Measurements from ENCODE around the gene LNX2.

Gene LNX2

GRCh38 chr13:27528908-27529307, 91.4 kb downstream of the LNX2 start:
- Histone ChIP-seq H3K14ac (ENCODE audit: low read length) (no peak overlapping the region), H3K23ac (ENCODE audit: low read length) (no peak overlapping the region), H3K4ac (ENCODE audit: low read depth, low read length) (no peak overlapping the region), H3K4me2 (ENCODE audit: low read length) (no peak overlapping the region), H4K12ac (ENCODE audit: low read depth, low read length) (no peak overlapping the region), H3K4me1 (ENCODE audit: control insufficient read depth in 1 of 2, insufficient read depth in 2 of 2, low read length in 2 of 2) (peaks cover 0 to 2% of the 10 kb centered on the region in 2 experiments), H3K4me3 (ENCODE audit: low read depth, low read length) (no peak overlapping the region), H2AK5ac (ENCODE audit: low read length) (no peak overlapping the region), H3K27ac (ENCODE audit: low read depth, low read length) (no peak overlapping the region), H2BK12ac (ENCODE audit: low read length) (no peak overlapping the region), H3K9ac (ENCODE audit: low read length) (no peak overlapping the region), H3K79me1 (ENCODE audit: low read length) (no peaks in the 10 kb centered on the region), H3K9me3 (ENCODE audit: insufficient read depth, low read depth, low read length) (peaks cover 10% of the 10 kb centered on the region), H3K18ac (ENCODE audit: low read length) (no peak overlapping the region), H3K36me3 (ENCODE audit: control insufficient read depth in 1 of 2, insufficient read depth in 2 of 2, low read length in 2 of 2) (no peaks in the 10 kb centered on the region), H2BK5ac (ENCODE audit: low read depth, low read length, poor library complexity) (no peak overlapping the region), H4K91ac (ENCODE audit: low read depth, low read length) (no peak overlapping the region), H2AFZ (ENCODE audit: insufficient read depth, low read length, poor library complexity) (no peak overlapping the region), H2BK120ac (ENCODE audit: insufficient read depth, low read length, poor library complexity) (no peak overlapping the region), H3K27me3 (ENCODE audit: insufficient read depth, low read length) (no peaks in the 10 kb centered on the region), H4K8ac (ENCODE audit: low read depth, low read length) (no peak overlapping the region), H3K79me2 (ENCODE audit: control insufficient read depth, insufficient read depth, low read length, poor library complexity) (no peaks in the 10 kb centered on the region)
- whole genome bisulfite sequencing (ENCODE audit: extremely low coverage, insufficient coverage, insufficient read length), result no CpG with 5 or more reads among the region's 6 CpGs
- DNase-seq, result no peak

DNA sequence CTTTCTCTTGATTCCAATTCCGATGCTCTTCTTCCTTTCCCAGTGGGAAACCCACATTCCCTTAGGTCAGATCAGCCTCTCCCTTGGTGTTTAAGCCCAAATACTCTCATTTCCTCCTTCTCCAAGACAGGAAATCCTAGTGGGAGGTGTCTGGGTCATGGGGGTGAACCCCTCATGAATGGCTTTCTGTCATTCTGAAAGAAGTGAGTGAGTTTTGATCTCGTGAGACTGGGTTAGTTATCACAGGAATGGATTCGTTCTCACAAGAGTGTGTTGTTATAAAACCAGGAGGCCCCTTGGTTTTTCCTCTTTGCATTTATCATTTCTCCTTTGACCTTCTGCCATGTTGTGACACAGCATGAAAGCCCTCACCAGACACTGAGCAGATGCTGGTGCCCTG, 93.8 kb downstream of the LNX2 start:
- Histone ChIP-seq H3K9ac (ENCODE audit: low read length) (no peak overlapping the region), H3K18ac (ENCODE audit: low read length) (no peak overlapping the region), H3K23ac (ENCODE audit: low read length) (no peak overlapping the region), H4K91ac (ENCODE audit: low read depth, low read length) (no peak overlapping the region), H4K8ac (ENCODE audit: low read depth, low read length) (no peak overlapping the region), H3K4me2 (ENCODE audit: low read length) (no peak overlapping the region), H4K12ac (ENCODE audit: low read depth, low read length) (no peak overlapping the region), H2BK5ac (ENCODE audit: low read depth, low read length, poor library complexity) (no peak overlapping the region), H3K27ac (ENCODE audit: low read depth, low read length) (no peak overlapping the region), H3K14ac (ENCODE audit: low read length) (no peak overlapping the region), H3K9me3 (ENCODE audit: insufficient read depth, low read depth, low read length) (peaks cover 10% of the 10 kb centered on the region), H3K4ac (ENCODE audit: low read depth, low read length) (no peak overlapping the region), H3K27me3 (ENCODE audit: insufficient read depth, low read length) (no peaks in the 10 kb centered on the region), H2BK120ac (ENCODE audit: insufficient read depth, low read length, poor library complexity) (no peak overlapping the region), H2AK5ac (ENCODE audit: low read length) (no peak overlapping the region), H3K79me1 (ENCODE audit: low read length) (no peaks in the 10 kb centered on the region), H2BK12ac (ENCODE audit: low read length) (no peak overlapping the region), H3K4me3 (ENCODE audit: low read depth, low read length) (no peak overlapping the region), H2AFZ (ENCODE audit: insufficient read depth, low read length, poor library complexity) (no peak overlapping the region), H3K79me2 (ENCODE audit: control insufficient read depth, insufficient read depth, low read length, poor library complexity) (no peaks in the 10 kb centered on the region), H3K36me3 (ENCODE audit: control insufficient read depth in 1 of 2, insufficient read depth in 2 of 2, low read length in 2 of 2) (no peaks in the 10 kb centered on the region), H3K4me1 (ENCODE audit: control insufficient read depth in 1 of 2, insufficient read depth in 2 of 2, low read length in 2 of 2) (no peaks in the 10 kb centered on the region)
- no CpG with 5 or more reads among the region's 3 CpGs for WGBS (ENCODE audit: extremely low coverage, insufficient coverage, insufficient read length)
- no peak for DNase-seq

- Histone ChIP-seq H3K79me1 (ENCODE audit: low read length) (no peaks in the 10 kb centered on the region), H3K18ac (ENCODE audit: low read length) (no peak overlapping the region), H2BK12ac (ENCODE audit: low read length) (no peak overlapping the region), H3K4me3 (ENCODE audit: low read depth, low read length) (no peak overlapping the region), H4K8ac (ENCODE audit: low read depth, low read length) (no peak overlapping the region), H2AK5ac (ENCODE audit: low read length) (no peak overlapping the region), H3K4ac (ENCODE audit: low read depth, low read length) (no peak overlapping the region), H2BK120ac (ENCODE audit: insufficient read depth, low read length, poor library complexity) (no peak overlapping the region), H3K4me1 (ENCODE audit: control insufficient read depth in 1 of 2, insufficient read depth in 2 of 2, low read length in 2 of 2) (no peaks in the 10 kb centered on the region), H3K9ac (ENCODE audit: low read length) (no peak overlapping the region), H3K4me2 (ENCODE audit: low read length) (no peak overlapping the region), H3K14ac (ENCODE audit: low read length) (no peak overlapping the region), H3K9me3 (ENCODE audit: insufficient read depth, low read depth, low read length) (peaks cover 10% of the 10 kb centered on the region), H3K27me3 (ENCODE audit: insufficient read depth, low read length) (no peaks in the 10 kb centered on the region), H3K27ac (ENCODE audit: low read depth, low read length) (no peak overlapping the region), H3K23ac (ENCODE audit: low read length) (no peak overlapping the region), H2BK5ac (ENCODE audit: low read depth, low read length, poor library complexity) (no peak overlapping the region), H2AFZ (ENCODE audit: insufficient read depth, low read length, poor library complexity) (no peak overlapping the region), H4K91ac (ENCODE audit: low read depth, low read length) (no peak overlapping the region), H3K79me2 (ENCODE audit: control insufficient read depth, insufficient read depth, low read length, poor library complexity) (no peaks in the 10 kb centered on the region), H3K36me3 (ENCODE audit: control insufficient read depth in 1 of 2, insufficient read depth in 2 of 2, low read length in 2 of 2) (no peaks in the 10 kb centered on the region), H4K12ac (ENCODE audit: low read depth, low read length) (no peak overlapping the region)
- no peak for DNase-seq
- no CpG with 5 or more reads among the region's 14 CpGs for WGBS (ENCODE audit: extremely low coverage, insufficient coverage, insufficient read length)
Observed at GRCh38 chr13:27524981-27525975, 95.1 kb downstream of the LNX2 start.

GRCh38 chr13:27523346-27524073, 96.8 kb downstream of the LNX2 start:
- Histone ChIP-seq H3K4me1 (ENCODE audit: control insufficient read depth in 1 of 2, insufficient read depth in 2 of 2, low read length in 2 of 2) (no peaks in the 10 kb centered on the region), H4K12ac (ENCODE audit: low read depth, low read length) (no peak overlapping the region), H4K91ac (ENCODE audit: low read depth, low read length) (no peak overlapping the region), H4K8ac (ENCODE audit: low read depth, low read length) (no peak overlapping the region), H3K14ac (ENCODE audit: low read length) (no peak overlapping the region), H3K9ac (ENCODE audit: low read length) (no peak overlapping the region), H2BK120ac (ENCODE audit: insufficient read depth, low read length, poor library complexity) (no peak overlapping the region), H3K36me3 (ENCODE audit: control insufficient read depth in 1 of 2, insufficient read depth in 2 of 2, low read length in 2 of 2) (no peaks in the 10 kb centered on the region), H2AK5ac (ENCODE audit: low read length) (no peak overlapping the region), H3K18ac (ENCODE audit: low read length) (no peak overlapping the region), H3K79me1 (ENCODE audit: low read length) (no peaks in the 10 kb centered on the region), H3K4ac (ENCODE audit: low read depth, low read length) (no peak overlapping the region), H2AFZ (ENCODE audit: insufficient read depth, low read length, poor library complexity) (no peak overlapping the region), H3K4me2 (ENCODE audit: low read length) (no peak overlapping the region), H3K4me3 (ENCODE audit: low read depth, low read length) (no peak overlapping the region), H3K23ac (ENCODE audit: low read length) (no peak overlapping the region), H3K9me3 (ENCODE audit: insufficient read depth, low read depth, low read length) (peaks cover 5% of the 10 kb centered on the region), H2BK12ac (ENCODE audit: low read length) (no peak overlapping the region), H3K27me3 (ENCODE audit: insufficient read depth, low read length) (no peaks in the 10 kb centered on the region), H3K27ac (ENCODE audit: low read depth, low read length) (no peak overlapping the region), H3K79me2 (ENCODE audit: control insufficient read depth, insufficient read depth, low read length, poor library complexity) (no peaks in the 10 kb centered on the region), H2BK5ac (ENCODE audit: low read depth, low read length, poor library complexity) (no peak overlapping the region)
- no peak for DNase-seq
- no CpG with 5 or more reads among the region's 4 CpGs for WGBS (ENCODE audit: extremely low coverage, insufficient coverage, insufficient read length)

Data from trophoblast cell (in vitro differentiated cells and primary cell).